WTC11 (cell line): ENCODE results near the gene IGLL5. TPM values are rescaled to one million over a fixed set of nuclear protein-coding genes. Genes with fewer than 3 reads are reported as not detected.

ENCODE experiments used
- ATAC-seq: fragments of 200-7000 bp; cut with Tn5 transposase; 2 replicates; pipeline ENCODE4 v1.10.0; 2021; ENCODE audit warnings: mild to moderate bottlenecking, moderate library complexity
- CTCF ChIA-PET: fragments of 300-600 bp; sonication (Branson Sonifier 250); formaldehyde crosslinking; loops from one replicate; lab custom pipeline; 2021; ENCODE audit warnings: antibody characterized with exemption; lab: Charles Lee
- POLR2A ChIA-PET: fragments of 350-600 bp; sonication (Branson Sonifier 250); formaldehyde crosslinking; loops from one replicate; lab custom pipeline; 2021; ENCODE audit warnings: antibody characterized with exemption; lab: Charles Lee
- DNase-seq: peaks from one replicate; pipeline ENCODE4 v3.0.0; 2021; ENCODE audit warnings: low spot score
- H3K27ac Mint-ChIP-seq: 2 replicates; pipeline ENCODE4 v1.8.0; 2021; ENCODE audit warnings: mixed read lengths
- H3K27me3 Mint-ChIP-seq: 2 replicates; pipeline ENCODE4 v1.8.0; 2021; ENCODE audit warnings: low read depth, mild to moderate bottlenecking, moderate library complexity, mixed read lengths
- H3K36me3 Mint-ChIP-seq: 2 replicates; pipeline ENCODE4 v1.8.0; 2021; ENCODE audit warnings: mixed read lengths
- H3K4me1 Mint-ChIP-seq: 2 replicates; pipeline ENCODE4 v1.8.0; 2022; ENCODE audit warnings: mixed read lengths
- H3K4me3 Mint-ChIP-seq: 2 replicates; pipeline ENCODE4 v1.8.0; 2021; ENCODE audit warnings: mild to moderate bottlenecking, moderate library complexity, mixed read lengths
- H3K9me3 Mint-ChIP-seq: 2 replicates; pipeline ENCODE4 v1.8.0; 2021; ENCODE audit warnings: mixed read lengths
- AR ChIP-seq: fragments of 250-450 bp; sonication (Bioruptor Pico); IDR thresholded peaks from 2 replicates; pipeline ENCODE4 v1.9.0; 2021; ENCODE audit warnings: mild to moderate bottlenecking
- ATF1 ChIP-seq: sonication (generic); formaldehyde crosslinking; IDR thresholded peaks from 2 replicates; pipeline ENCODE4 v1.8.1; 2023; ENCODE audit warnings: mild to moderate bottlenecking, moderate library complexity, missing genetic modification reagents
- CTCF ChIP-seq: fragments of 200-600 bp; IDR thresholded peaks from 2 replicates; pipeline ENCODE4 v1.8.0; 2022; ENCODE audit warnings: antibody characterized with exemption
- ESRRA ChIP-seq: sonication (generic); formaldehyde crosslinking; IDR thresholded peaks from 2 replicates; pipeline ENCODE4 v1.8.1; 2022; ENCODE audit warnings: mild to moderate bottlenecking, missing genetic modification reagents, borderline replicate concordance
- FOXP1 ChIP-seq: sonication (generic); formaldehyde crosslinking; IDR thresholded peaks from 2 replicates; pipeline ENCODE4 v1.8.0; 2022; ENCODE audit warnings: missing genetic modification reagents, mild to moderate bottlenecking, moderate library complexity, borderline replicate concordance
- GRHL2 ChIP-seq: fragments of 250-450 bp; sonication (Bioruptor Pico); IDR thresholded peaks from 2 replicates; pipeline ENCODE4 v1.8.0; 2022; ENCODE audit warnings: mild to moderate bottlenecking, moderate library complexity; ENCODE audit not compliant: insufficient replicate concordance, severe bottlenecking
- JAZF1 ChIP-seq: fragments of 250-450 bp; sonication (Bioruptor Pico); IDR thresholded peaks from 2 replicates; pipeline ENCODE4 v1.9.0; 2021; ENCODE audit warnings: moderate library complexity, mild to moderate bottlenecking, inconsistent platforms
- KAT7 ChIP-seq: sonication (generic); formaldehyde crosslinking; IDR thresholded peaks from 2 replicates; pipeline ENCODE4 v1.8.1; 2023; ENCODE audit warnings: missing genetic modification reagents, mild to moderate bottlenecking, borderline replicate concordance
- MXD4 ChIP-seq: fragments of 250-450 bp; sonication (Bioruptor Pico); IDR thresholded peaks from 2 replicates; pipeline ENCODE4 v1.8.0; 2021; ENCODE audit warnings: mild to moderate bottlenecking, moderate library complexity, borderline replicate concordance
- NFE2L1 ChIP-seq: sonication (generic); formaldehyde crosslinking; IDR thresholded peaks from 2 replicates; pipeline ENCODE4 v1.8.1; 2023; ENCODE audit warnings: missing genetic modification reagents
- NR3C1 ChIP-seq: sonication (generic); formaldehyde crosslinking; conservative IDR thresholded peaks from 2 replicates; pipeline ENCODE4 v1.8.1; 2023; ENCODE audit warnings: low read depth, mild to moderate bottlenecking, missing genetic modification reagents
- OVOL2 ChIP-seq: fragments of 250-450 bp; sonication (Bioruptor Pico); IDR thresholded peaks from 2 replicates; pipeline ENCODE4 v1.9.0; 2021; ENCODE audit warnings: mild to moderate bottlenecking, borderline replicate concordance
- SMAD3 ChIP-seq: sonication (generic); formaldehyde crosslinking; IDR thresholded peaks from 2 replicates; pipeline ENCODE4 v1.8.0; 2022; ENCODE audit warnings: missing genetic modification reagents, mild to moderate bottlenecking, borderline replicate concordance
- SMAD4 ChIP-seq: sonication (generic); formaldehyde crosslinking; IDR thresholded peaks from 2 replicates; pipeline ENCODE4 v1.8.0; 2022; ENCODE audit warnings: mild to moderate bottlenecking, missing genetic modification reagents
- TCF7 ChIP-seq: sonication (generic); formaldehyde crosslinking; IDR thresholded peaks from 2 replicates; pipeline ENCODE4 v1.8.0; 2022; ENCODE audit warnings: mild to moderate bottlenecking, low read depth, missing genetic modification reagents, moderate library complexity
- ZNF138 ChIP-seq: sonication (generic); formaldehyde crosslinking; conservative IDR thresholded peaks from 2 replicates; pipeline ENCODE4 v1.8.1; 2022; ENCODE audit warnings: mild to moderate bottlenecking, moderate library complexity, missing genetic modification reagents
- ZNF232 ChIP-seq: sonication (generic); formaldehyde crosslinking; IDR thresholded peaks from 2 replicates; pipeline ENCODE4 v1.8.0; 2022; ENCODE audit warnings: mild to moderate bottlenecking, missing genetic modification reagents
- ZNF263 ChIP-seq: sonication (generic); formaldehyde crosslinking; IDR thresholded peaks from 2 replicates; pipeline ENCODE4 v1.8.1; 2022; ENCODE audit warnings: low read depth, mild to moderate bottlenecking, moderate library complexity, missing genetic modification reagents
- ZNF416 ChIP-seq: fragments of 250-450 bp; sonication (Bioruptor Pico); IDR thresholded peaks from 2 replicates; pipeline ENCODE4 v1.9.0; 2021; ENCODE audit warnings: mild to moderate bottlenecking, inconsistent platforms
- ZNF423 ChIP-seq: fragments of 250-450 bp; sonication (Bioruptor Pico); IDR thresholded peaks from 2 replicates; pipeline ENCODE4 v2.1.2; 2022; ENCODE audit warnings: mild to moderate bottlenecking, moderate library complexity
- total RNA-seq: library from RNA; stranded (reverse); gene quantifications from 3 replicates; pipeline ENCODE4 v1.2.3, GENCODE V29; 2021
- TF ChIP-seq, protein P1 (sequence below): sonication (generic); formaldehyde crosslinking; IDR thresholded peaks from 2 replicates; pipeline ENCODE4 v1.8.0; 2022; ENCODE audit warnings: mild to moderate bottlenecking, missing genetic modification reagents
- TF ChIP-seq, protein P2 (sequence below): fragments of 250-450 bp; sonication (Bioruptor Pico); IDR thresholded peaks from 2 replicates; pipeline ENCODE4 v1.9.0; 2021; ENCODE audit warnings: mild to moderate bottlenecking
- TF ChIP-seq, protein P3 (sequence below): sonication (generic); formaldehyde crosslinking; IDR thresholded peaks from 2 replicates; pipeline ENCODE4 v1.8.1; 2022; ENCODE audit warnings: missing genetic modification reagents, borderline replicate concordance
- TF ChIP-seq, protein P4 (sequence below): sonication (generic); formaldehyde crosslinking; conservative IDR thresholded peaks from 2 replicates; pipeline ENCODE4 v1.8.1; 2022; ENCODE audit warnings: mild to moderate bottlenecking, missing genetic modification reagents
- TF ChIP-seq, protein P5 (sequence below): sonication (generic); formaldehyde crosslinking; IDR thresholded peaks from 2 replicates; pipeline ENCODE4 v1.8.1; 2023; ENCODE audit warnings: mild to moderate bottlenecking, moderate library complexity, missing genetic modification reagents

Gene IGLL5
- total RNA-seq, 1 experiment from 2014 or later, result not detected

DNA sequence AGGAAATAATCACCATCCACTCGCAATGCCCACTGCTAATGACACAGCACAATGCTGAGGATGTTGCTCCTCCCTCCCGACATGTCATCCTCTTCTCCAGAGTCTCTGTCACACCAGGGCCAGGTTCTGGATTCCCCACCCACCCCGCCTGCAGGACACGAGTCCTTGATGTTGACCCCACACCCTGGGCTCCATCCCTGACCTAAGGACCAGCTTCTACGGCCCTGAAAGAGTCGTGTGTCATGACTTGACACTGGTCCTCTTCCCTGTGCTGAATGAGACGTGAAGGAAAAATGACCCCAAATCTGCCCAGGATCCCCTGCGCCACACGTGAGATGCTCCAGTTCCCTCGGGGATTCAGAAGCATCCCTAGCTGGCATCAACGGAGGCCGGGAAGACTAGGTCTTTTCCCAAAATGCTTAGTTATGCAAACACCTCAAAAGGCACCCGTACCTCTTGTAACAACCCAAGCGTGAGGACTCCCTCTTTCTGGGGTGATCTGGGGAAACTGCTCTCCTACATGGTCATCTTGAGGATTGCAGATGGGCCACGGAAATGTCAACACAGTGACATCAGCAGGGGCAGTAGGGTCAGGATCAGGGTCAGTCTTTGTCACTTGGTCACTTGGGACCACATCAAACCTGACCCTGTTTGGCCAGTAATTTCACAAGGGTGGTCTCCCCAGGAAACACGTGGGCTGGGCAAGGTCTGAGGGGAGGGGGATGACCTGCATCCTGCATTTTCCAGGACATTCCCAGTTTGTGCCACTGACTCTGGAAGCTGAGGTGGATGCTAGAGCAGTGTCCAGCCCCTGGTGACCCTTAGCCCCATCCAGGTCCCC, 42.0 kb downstream of the IGLL5 start (continued):
- no peak for TF ChIP-seq ATF1 (CRISPR knock-in tag)
- TF ChIP-seq, protein P1, sequence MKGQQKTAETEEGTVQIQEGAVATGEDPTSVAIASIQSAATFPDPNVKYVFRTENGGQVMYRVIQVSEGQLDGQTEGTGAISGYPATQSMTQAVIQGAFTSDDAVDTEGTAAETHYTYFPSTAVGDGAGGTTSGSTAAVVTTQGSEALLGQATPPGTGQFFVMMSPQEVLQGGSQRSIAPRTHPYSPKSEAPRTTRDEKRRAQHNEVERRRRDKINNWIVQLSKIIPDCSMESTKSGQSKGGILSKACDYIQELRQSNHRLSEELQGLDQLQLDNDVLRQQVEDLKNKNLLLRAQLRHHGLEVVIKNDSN, result no peak
- no peak for TF ChIP-seq OVOL2
- no peak for TF ChIP-seq ESRRA (CRISPR knock-in tag)
- no peak for TF ChIP-seq ZNF232 (CRISPR knock-in tag)
- TF ChIP-seq, protein P2, sequence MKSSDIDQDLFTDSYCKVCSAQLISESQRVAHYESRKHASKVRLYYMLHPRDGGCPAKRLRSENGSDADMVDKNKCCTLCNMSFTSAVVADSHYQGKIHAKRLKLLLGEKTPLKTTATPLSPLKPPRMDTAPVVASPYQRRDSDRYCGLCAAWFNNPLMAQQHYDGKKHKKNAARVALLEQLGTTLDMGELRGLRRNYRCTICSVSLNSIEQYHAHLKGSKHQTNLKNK (CRISPR knock-in tag), result no peak
- TF ChIP-seq CTCF, result no peak
- TF ChIP-seq AR (CRISPR knock-in tag), result no peak
- no peak for TF ChIP-seq SMAD4 (CRISPR knock-in tag)
- no peak for TF ChIP-seq SMAD3
- TF ChIP-seq KAT7 (CRISPR knock-in tag), result no peak
- no peak for TF ChIP-seq MXD4 (CRISPR knock-in tag)
- no peak for TF ChIP-seq NFE2L1 (CRISPR knock-in tag)
- no peak for TF ChIP-seq NR3C1 (CRISPR knock-in tag)
- TF ChIP-seq, all 79 proteins: peak for 0

DNA sequence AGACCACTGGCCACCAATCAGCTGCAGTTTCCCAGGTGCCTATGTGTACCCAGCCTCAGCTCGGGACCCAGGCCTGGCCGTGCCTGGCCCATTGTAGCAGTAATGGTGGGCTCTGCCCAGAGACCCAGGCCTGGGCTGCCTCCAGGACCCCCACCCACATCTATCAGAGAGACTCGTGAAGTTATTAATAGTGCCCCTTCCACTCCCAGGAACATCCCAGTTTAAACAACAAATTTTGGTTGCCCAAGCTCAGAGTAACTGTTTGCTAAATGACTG, 42.5 kb downstream of the IGLL5 start:
- Mint-ChIP-seq H3K4me1 (peaks cover 21% of the 10 kb centered on the region), H3K4me3 (no peak overlapping the region), H3K36me3 (no peaks in the 10 kb centered on the region), H3K27ac (no peak overlapping the region), H3K27me3 (peaks cover 43% of the 10 kb centered on the region), H3K9me3 (no peaks in the 10 kb centered on the region)
- ATAC-seq, result no peak
- no peak for DNase-seq
- POLR2A ChIA-PET, result no interaction called here
- CTCF ChIA-PET, result interaction anchor here (1.3 to 4.7 kb wide), 2 partner anchors 12 to 46 kb away, joined by 4 to 26 read pairs; no protein-coding TSS in a partner anchor
- TF ChIP-seq FOXP1 (CRISPR knock-in tag) (no peak), JAZF1 (CRISPR knock-in tag) (no peak), CTCF (no peak), MXD4 (CRISPR knock-in tag) (no peak), NR3C1 (CRISPR knock-in tag) (no peak), ZNF416 (CRISPR knock-in tag) (no peak), ZNF138 (CRISPR knock-in tag) (no peak), ZNF263 (CRISPR knock-in tag) (no peak), ZNF423 (CRISPR knock-in tag) (no peak), GRHL2 (CRISPR knock-in tag) (no peak), TCF7 (no peak)
- TF ChIP-seq, protein P3, sequence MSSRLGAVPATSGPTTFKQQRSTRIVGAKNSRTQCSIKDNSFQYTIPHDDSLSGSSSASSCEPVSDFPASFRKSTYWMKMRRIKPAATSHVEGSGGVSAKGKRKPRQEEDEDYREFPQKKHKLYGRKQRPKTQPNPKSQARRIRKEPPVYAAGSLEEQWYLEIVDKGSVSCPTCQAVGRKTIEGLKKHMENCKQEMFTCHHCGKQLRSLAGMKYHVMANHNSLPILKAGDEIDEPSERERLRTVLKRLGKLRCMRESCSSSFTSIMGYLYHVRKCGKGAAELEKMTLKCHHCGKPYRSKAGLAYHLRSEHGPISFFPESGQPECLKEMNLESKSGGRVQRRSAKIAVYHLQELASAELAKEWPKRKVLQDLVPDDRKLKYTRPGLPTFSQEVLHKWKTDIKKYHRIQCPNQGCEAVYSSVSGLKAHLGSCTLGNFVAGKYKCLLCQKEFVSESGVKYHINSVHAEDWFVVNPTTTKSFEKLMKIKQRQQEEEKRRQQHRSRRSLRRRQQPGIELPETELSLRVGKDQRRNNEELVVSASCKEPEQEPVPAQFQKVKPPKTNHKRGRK (CRISPR knock-in tag), result no peak
- TF ChIP-seq, protein P4, sequence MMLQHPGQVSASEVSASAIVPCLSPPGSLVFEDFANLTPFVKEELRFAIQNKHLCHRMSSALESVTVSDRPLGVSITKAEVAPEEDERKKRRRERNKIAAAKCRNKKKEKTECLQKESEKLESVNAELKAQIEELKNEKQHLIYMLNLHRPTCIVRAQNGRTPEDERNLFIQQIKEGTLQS (CRISPR knock-in tag), result no peak
- TF ChIP-seq, protein P5, sequence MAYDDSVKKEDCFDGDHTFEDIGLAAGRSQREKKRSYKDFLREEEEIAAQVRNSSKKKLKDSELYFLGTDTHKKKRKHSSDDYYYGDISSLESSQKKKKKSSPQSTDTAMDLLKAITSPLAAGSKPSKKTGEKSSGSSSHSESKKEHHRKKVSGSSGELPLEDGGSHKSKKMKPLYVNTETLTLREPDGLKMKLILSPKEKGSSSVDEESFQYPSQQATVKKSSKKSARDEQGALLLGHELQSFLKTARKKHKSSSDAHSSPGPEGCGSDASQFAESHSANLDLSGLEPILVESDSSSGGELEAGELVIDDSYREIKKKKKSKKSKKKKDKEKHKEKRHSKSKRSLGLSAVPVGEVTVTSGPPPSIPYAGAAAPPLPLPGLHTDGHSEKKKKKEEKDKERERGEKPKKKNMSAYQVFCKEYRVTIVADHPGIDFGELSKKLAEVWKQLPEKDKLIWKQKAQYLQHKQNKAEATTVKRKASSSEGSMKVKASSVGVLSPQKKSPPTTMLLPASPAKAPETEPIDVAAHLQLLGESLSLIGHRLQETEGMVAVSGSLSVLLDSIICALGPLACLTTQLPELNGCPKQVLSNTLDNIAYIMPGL, result no peak
